IMR-90 (cell line): ENCODE results near the gene VEPH1.

Source experiments
- BHLHE40 ChIP-seq: fragments of 150-350 bp; IDR thresholded peaks from 2 replicates; pipeline ENCODE4 v1.6.1; 2016; ENCODE audit warnings: mild to moderate bottlenecking, low read depth, low read length
- CEBPB ChIP-seq: IDR thresholded peaks from 2 replicates; pipeline ENCODE4 v1.6.1; 2012; ENCODE audit warnings: low read depth, low read length, improper control_type of control experiment
- CHD1 ChIP-seq: IDR thresholded peaks from 2 replicates; pipeline ENCODE4 v1.6.1; 2012; ENCODE audit warnings: low read depth, low read length, improper control_type of control experiment
- CTCF ChIP-seq: conservative IDR thresholded peaks from 2 replicates; pipeline ENCODE4 v1.5.1; 2012; ENCODE audit warnings: mild to moderate bottlenecking, low read depth, low read length, improper control_type of control experiment
- FOS ChIP-seq: fragments of 150-350 bp; IDR thresholded peaks from 2 replicates; pipeline ENCODE4 v1.6.1; 2016; ENCODE audit warnings: low read depth, low read length
- MAFK ChIP-seq: IDR thresholded peaks from 2 replicates; pipeline ENCODE4 v1.6.1; 2012; ENCODE audit warnings: low read depth, low read length, improper control_type of control experiment
- POLR2A ChIP-seq: IDR thresholded peaks from 2 replicates; pipeline ENCODE4 v1.6.1; 2012; ENCODE audit warnings: mild to moderate bottlenecking, low read depth, low read length
- RAD21 ChIP-seq: IDR thresholded peaks from 2 replicates; pipeline ENCODE4 v1.6.1; 2012; ENCODE audit warnings: low read length, improper control_type of control experiment
- SMC3 ChIP-seq: fragments of 150-350 bp; IDR thresholded peaks from 2 replicates; pipeline ENCODE4 v1.6.1; 2016; ENCODE audit warnings: low read depth, mild to moderate bottlenecking, antibody characterized with exemption, low read length, moderate library complexity
- USF2 ChIP-seq: fragments of 150-350 bp; IDR thresholded peaks from 2 replicates; pipeline ENCODE4 v1.6.1; 2017; ENCODE audit warnings: mild to moderate bottlenecking, antibody characterized with exemption, low read length, low read depth
- TF ChIP-seq, protein P1 (sequence below): fragments of 150-350 bp; IDR thresholded peaks from 2 replicates; pipeline ENCODE4 v1.6.1; 2016; ENCODE audit warnings: low read depth, mild to moderate bottlenecking, low read length, moderate library complexity, borderline replicate concordance

DNA sequence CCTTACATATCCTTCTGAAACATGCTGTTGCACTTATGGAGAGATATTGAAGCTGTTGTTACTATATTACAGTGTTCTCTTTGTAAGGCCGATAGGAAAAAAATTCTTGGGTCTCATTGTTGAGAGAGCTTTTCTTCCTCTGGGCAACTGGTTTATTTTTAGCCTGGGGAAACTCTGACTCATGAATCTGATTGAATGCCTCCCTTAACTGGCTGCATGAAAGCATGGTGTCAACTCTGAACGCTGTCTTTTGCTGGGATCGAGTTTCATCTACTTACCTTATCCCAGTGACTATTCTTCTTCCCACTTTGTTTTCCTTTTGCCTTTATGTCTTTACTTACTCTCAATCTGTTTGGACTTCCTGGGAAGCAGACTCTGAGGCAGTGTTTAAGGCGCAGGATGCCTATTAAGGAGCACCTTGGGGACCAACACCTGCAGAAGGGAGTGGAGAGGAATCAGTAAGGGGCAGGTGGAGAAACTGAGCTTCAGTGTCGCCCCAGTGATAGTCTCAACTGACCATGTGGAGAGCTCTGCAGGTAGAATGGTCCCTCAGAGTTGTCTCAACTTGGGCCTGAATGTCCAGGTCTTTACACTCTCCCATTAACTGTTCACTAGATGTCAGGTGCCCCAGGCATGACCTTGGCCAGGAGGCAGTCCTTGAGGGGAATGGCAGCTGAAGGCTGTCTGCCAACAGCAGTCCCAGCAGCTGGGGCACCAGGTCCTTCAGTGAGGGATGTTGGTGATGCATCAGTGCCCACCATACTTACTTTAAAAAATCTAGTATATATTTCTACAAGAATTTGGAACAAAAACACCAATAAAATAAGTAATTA lies 254.4 kb downstream of the VEPH1 start:
- TF ChIP-seq CEBPB: no peak
- TF ChIP-seq POLR2A: no peak
- no peak for TF ChIP-seq RAD21
- no peak for TF ChIP-seq CTCF
- TF ChIP-seq MAFK: no peak
- TF ChIP-seq BHLHE40: no peak
- TF ChIP-seq CHD1: no peak
- no peak for TF ChIP-seq SMC3
- TF ChIP-seq, protein P1, sequence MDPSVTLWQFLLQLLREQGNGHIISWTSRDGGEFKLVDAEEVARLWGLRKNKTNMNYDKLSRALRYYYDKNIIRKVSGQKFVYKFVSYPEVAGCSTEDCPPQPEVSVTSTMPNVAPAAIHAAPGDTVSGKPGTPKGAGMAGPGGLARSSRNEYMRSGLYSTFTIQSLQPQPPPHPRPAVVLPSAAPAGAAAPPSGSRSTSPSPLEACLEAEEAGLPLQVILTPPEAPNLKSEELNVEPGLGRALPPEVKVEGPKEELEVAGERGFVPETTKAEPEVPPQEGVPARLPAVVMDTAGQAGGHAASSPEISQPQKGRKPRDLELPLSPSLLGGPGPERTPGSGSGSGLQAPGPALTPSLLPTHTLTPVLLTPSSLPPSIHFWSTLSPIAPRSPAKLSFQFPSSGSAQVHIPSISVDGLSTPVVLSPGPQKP: no peak
- TF ChIP-seq USF2: no peak
- TF ChIP-seq FOS: peak; percentile 64
